ENCODE measurements around the gene ANK2. TPM values are rescaled to one million over a fixed set of nuclear protein-coding genes. Genes with fewer than 3 reads are reported as not detected.
A peak's percentile ranks its signal among the peaks of the same experiment; 100 is the strongest.

The ANK2 gene
- total and polyA plus RNA-seq, 2 experiments from 2014 or later = 10.9 to 25.9 TPM

- Histone ChIP-seq H3K79me2 (ENCODE audit: insufficient read depth) (no peaks in the 10 kb centered on the region), H3K4me2 (ENCODE audit: unreplicated experiment) (no peak overlapping the region), H3K4me1 (ENCODE audit: insufficient read depth) (peaks cover 11% of the 10 kb centered on the region), H3K27ac (no peak overlapping the region), H3K27me3 (replicated peaks; ENCODE audit: insufficient read depth) (peaks cover 8% of the 10 kb centered on the region; the same call in 1 of the 2 replicates), H2AFZ (no peak overlapping the region), H3F3A (ENCODE audit: insufficient read depth) (peaks cover 14% of the 10 kb centered on the region), H3K9ac (no peak overlapping the region), H4K20me1 (ENCODE audit: insufficient read depth) (no peaks in the 10 kb centered on the region), H3K36me3 (ENCODE audit: low read depth) (no peaks in the 10 kb centered on the region), H3K9me3 (ENCODE audit: low read depth) (no peaks in the 10 kb centered on the region), H3K9me2 (ENCODE audit: insufficient read depth) (no peaks in the 10 kb centered on the region), H3K4me3 (no peak overlapping the region)
- no peak for DNase-seq
- in situ Hi-C loops (cut with MboI) = no loop called here
- no peak for TF ChIP-seq EZH2phosphoT487 (IDR thresholded peaks at IDR 0.05; ENCODE audit: insufficient read depth, low read depth)
- TF ChIP-seq EZH2 (IDR thresholded peaks at IDR 0.05; ENCODE audit: insufficient read depth, poor library complexity, severe bottlenecking) = no peak
These were observed 301.1 kb downstream of the ANK2 start for GRCh38 chr4:113350576-113350975.

- no peaks in the 10 kb centered on the region for H3K79me2 ChIP-seq (ENCODE audit: insufficient read depth)
- peaks cover 26% of the 10 kb centered on the region for H3F3A ChIP-seq (ENCODE audit: insufficient read depth)
- WGBS, 2 experiments (ENCODE audit: low coverage in 1 of 2, low lambda C conversion rate in 2 of 2, missing lambda C conversion rate in 2 of 2) = 32 to 33% methylated on average over 13 of the region's 13 CpGs
- DNase-seq = peak; percentile 96
- no peaks in the 10 kb centered on the region for H4K20me1 ChIP-seq (ENCODE audit: insufficient read depth)
- peaks cover 16% of the 10 kb centered on the region for H3K4me1 ChIP-seq (ENCODE audit: insufficient read depth)
- no peaks in the 10 kb centered on the region for H3K9me2 ChIP-seq (ENCODE audit: insufficient read depth)
- peaks cover 8% of the 10 kb centered on the region; the same call in 1 of the 2 replicates for H3K27me3 ChIP-seq (replicated peaks; ENCODE audit: insufficient read depth)
- 0 out of 2 replicates have a peak overlapping the region, but pooled peaks have one; percentile 10 for H2AFZ ChIP-seq
- in situ Hi-C loops (cut with MboI) = no loop called here
- TF ChIP-seq EZH2 (IDR thresholded peaks at IDR 0.05; ENCODE audit: insufficient read depth, poor library complexity, severe bottlenecking) (no peak), EZH2phosphoT487 (IDR thresholded peaks at IDR 0.05; ENCODE audit: insufficient read depth, low read depth) (peak; percentile 86; the same call in 1 of the 2 replicates)
- peak overlapping the region; percentile 33 for H3K4me3 ChIP-seq
- no peaks in the 10 kb centered on the region for H3K9me3 ChIP-seq (ENCODE audit: low read depth)
- H3K4me2 ChIP-seq (ENCODE audit: unreplicated experiment) = peak overlapping the region; percentile 59
- H3K9ac ChIP-seq = peak overlapping the region; percentile 56
- H3K36me3 ChIP-seq (ENCODE audit: low read depth) = peaks cover 6% of the 10 kb centered on the region; the same call in 1 of the 2 replicates
- H3K27ac ChIP-seq = peak overlapping the region; percentile 88
These were observed 306.3 kb downstream of the ANK2 start for GRCh38 chr4:113355550-113356371.

DNA sequence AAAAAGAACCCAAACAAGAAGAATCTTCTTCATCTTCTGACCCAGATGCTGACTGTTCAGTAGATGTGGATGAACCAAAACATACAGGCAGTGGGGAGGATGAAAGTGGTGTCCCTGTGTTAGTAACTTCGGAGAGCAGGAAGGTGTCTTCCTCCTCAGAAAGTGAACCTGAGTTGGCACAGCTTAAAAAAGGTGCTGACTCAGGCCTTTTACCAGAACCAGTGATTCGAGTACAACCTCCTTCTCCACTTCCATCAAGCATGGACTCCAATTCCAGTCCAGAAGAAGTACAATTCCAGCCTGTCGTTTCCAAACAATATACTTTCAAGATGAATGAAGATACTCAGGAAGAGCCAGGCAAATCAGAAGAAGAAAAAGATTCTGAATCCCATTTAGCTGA is 307.0 kb downstream of the ANK2 start:
- 87% methylated on average over 3 of the region's 3 CpGs for WGBS, 2 experiments (ENCODE audit: low coverage in 1 of 2, low lambda C conversion rate in 2 of 2, missing lambda C conversion rate in 2 of 2)
- Histone ChIP-seq H3K79me2 (ENCODE audit: insufficient read depth) (no peaks in the 10 kb centered on the region), H3K9me2 (ENCODE audit: insufficient read depth) (no peaks in the 10 kb centered on the region), H2AFZ (no peak overlapping the region), H4K20me1 (ENCODE audit: insufficient read depth) (no peaks in the 10 kb centered on the region), H3K9me3 (ENCODE audit: low read depth) (no peaks in the 10 kb centered on the region), H3K4me3 (no peak overlapping the region), H3K9ac (no peak overlapping the region), H3K4me1 (ENCODE audit: insufficient read depth) (peaks cover 16% of the 10 kb centered on the region), H3K4me2 (ENCODE audit: unreplicated experiment) (no peak overlapping the region), H3K27me3 (replicated peaks; ENCODE audit: insufficient read depth) (peaks cover 8% of the 10 kb centered on the region; the same call in 1 of the 2 replicates), H3K36me3 (ENCODE audit: low read depth) (peaks cover 6% of the 10 kb centered on the region; the same call in 1 of the 2 replicates), H3K27ac (peak overlapping the region; percentile 88; the same call in 1 of the 2 replicates), H3F3A (ENCODE audit: insufficient read depth) (peaks cover 26% of the 10 kb centered on the region)
- in situ Hi-C loops (cut with MboI) = no loop called here
- TF ChIP-seq EZH2 (IDR thresholded peaks at IDR 0.05; ENCODE audit: insufficient read depth, poor library complexity, severe bottlenecking) (no peak), EZH2phosphoT487 (IDR thresholded peaks at IDR 0.05; ENCODE audit: insufficient read depth, low read depth) (no peak)
- no peak for DNase-seq

DNA sequence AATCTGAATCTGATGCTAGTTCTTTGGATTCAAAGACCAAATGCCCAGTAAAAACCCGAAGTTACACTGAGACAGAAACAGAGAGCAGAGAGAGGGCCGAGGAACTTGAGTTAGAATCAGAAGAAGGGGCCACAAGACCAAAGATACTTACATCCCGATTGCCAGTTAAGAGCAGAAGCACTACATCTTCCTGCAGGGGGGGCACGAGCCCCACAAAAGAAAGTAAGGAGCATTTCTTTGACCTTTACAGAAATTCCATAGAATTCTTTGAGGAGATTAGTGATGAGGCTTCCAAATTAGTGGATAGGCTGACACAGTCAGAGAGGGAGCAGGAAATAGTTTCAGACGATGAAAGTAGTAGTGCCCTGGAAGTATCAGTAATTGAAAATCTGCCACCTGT is 309.3 kb downstream of the ANK2 start:
- H3K9me3 ChIP-seq (ENCODE audit: low read depth) = no peaks in the 10 kb centered on the region
- no peaks in the 10 kb centered on the region for H3K79me2 ChIP-seq (ENCODE audit: insufficient read depth)
- no peak for TF ChIP-seq EZH2phosphoT487 (IDR thresholded peaks at IDR 0.05; ENCODE audit: insufficient read depth, low read depth)
- no peak for TF ChIP-seq EZH2 (IDR thresholded peaks at IDR 0.05; ENCODE audit: insufficient read depth, poor library complexity, severe bottlenecking)
- H3K9me2 ChIP-seq (ENCODE audit: insufficient read depth) = no peaks in the 10 kb centered on the region
- H3K4me2 ChIP-seq (ENCODE audit: unreplicated experiment) = no peak overlapping the region
- H3K27ac ChIP-seq = no peak overlapping the region
- no peak for DNase-seq
- H3K27me3 ChIP-seq (replicated peaks; ENCODE audit: insufficient read depth) = no peaks in the 10 kb centered on the region
- H3F3A ChIP-seq (ENCODE audit: insufficient read depth) = peaks cover 26% of the 10 kb centered on the region
- H4K20me1 ChIP-seq (ENCODE audit: insufficient read depth) = no peaks in the 10 kb centered on the region
- peaks cover 6% of the 10 kb centered on the region; the same call in 1 of the 2 replicates for H3K36me3 ChIP-seq (ENCODE audit: low read depth)
- H3K4me3 ChIP-seq = no peak overlapping the region
- 80 to 94% methylated on average over 5 of the region's 5 CpGs for WGBS, 2 experiments (ENCODE audit: low coverage in 1 of 2, low lambda C conversion rate in 2 of 2, missing lambda C conversion rate in 2 of 2)
- in situ Hi-C loops (cut with MboI) = no loop called here
- H2AFZ ChIP-seq = no peak overlapping the region
- no peak overlapping the region for H3K9ac ChIP-seq
- peaks cover 16% of the 10 kb centered on the region for H3K4me1 ChIP-seq (ENCODE audit: insufficient read depth)

Data from GM23248 (cell line).